Activated naive CD4-positive, alpha-beta T cell treated with anti-CD3 and anti-CD28 coated beads, Interleukin-2, amount 10 ng/mL, durations not matched to agents 7 days and 5 days (primary cell): ENCODE measurements around the gene SALL1.

ENCODE experiments used
- CTCF ChIA-PET: fragments of 350-600 bp; sonication (Branson Sonifier 250); formaldehyde crosslinking; loops from one replicate; lab custom pipeline; 2021; ENCODE audit warnings: antibody characterized with exemption; lab: Charles Lee
- DNase-seq: peaks from one replicate; pipeline ENCODE4 v3.0.0-alpha.2; 2020
- H3K27ac Mint-ChIP-seq: one replicate; pipeline ENCODE4 v1.8.0; 2021; ENCODE audit warnings: mild to moderate bottlenecking, moderate library complexity, mixed read lengths
- H3K27me3 Mint-ChIP-seq: one replicate; pipeline ENCODE4 v1.8.0; 2021; ENCODE audit warnings: mild to moderate bottlenecking, mixed read lengths
- H3K36me3 Mint-ChIP-seq: one replicate; pipeline ENCODE4 v1.8.0; 2021; ENCODE audit warnings: mixed read lengths
- H3K4me1 Mint-ChIP-seq: one replicate; pipeline ENCODE4 v1.8.0; 2021; ENCODE audit warnings: mixed read lengths
- H3K4me3 Mint-ChIP-seq: one replicate; pipeline ENCODE4 v1.8.0; 2021; ENCODE audit warnings: mild to moderate bottlenecking, moderate library complexity, mixed read lengths
- H3K9me3 Mint-ChIP-seq: one replicate; pipeline ENCODE4 v1.8.0; 2021; ENCODE audit warnings: mixed read lengths

The SALL1 gene

GRCh38 chr16:51150888-51151320 is at the start of gene SALL1:
SALL1 (minus strand) TSS chr16:51151270; CDS start chr16:51151241, 29 bp downstream.
- Mint-ChIP-seq H3K27me3 (peaks cover 87% of the 10 kb centered on the region), H3K27ac (no peak within 1 kb of the TSS), H3K4me3 (no peak within 1 kb of the TSS), H3K36me3 (peaks cover 4% of the 10 kb centered on the region), H3K9me3 (peaks cover 3% of the 10 kb centered on the region), H3K4me1 (peaks cover 5% of the 10 kb centered on the region)
- DNase-seq, result no peak
- CTCF ChIA-PET, result no interaction called here

- CTCF ChIA-PET, result no interaction called here
- peaks cover 11% of the 10 kb centered on the region for H3K9me3 Mint-ChIP-seq
- no peaks in the 10 kb centered on the region for H3K4me1 Mint-ChIP-seq
- DNase-seq, result no peak
- H3K4me3 Mint-ChIP-seq, result no peak overlapping the region
- H3K27ac Mint-ChIP-seq, result no peak overlapping the region
- no peaks in the 10 kb centered on the region for H3K27me3 Mint-ChIP-seq
- no peaks in the 10 kb centered on the region for H3K36me3 Mint-ChIP-seq
These were observed 49.7 kb upstream of the SALL1 start for GRCh38 chr16:51200793-51201192.

- no peak overlapping the region for H3K4me3 Mint-ChIP-seq
- H3K27ac Mint-ChIP-seq, result no peak overlapping the region
- no peaks in the 10 kb centered on the region for H3K36me3 Mint-ChIP-seq
- CTCF ChIA-PET, result no interaction called here
- H3K27me3 Mint-ChIP-seq, result no peaks in the 10 kb centered on the region
- H3K4me1 Mint-ChIP-seq, result no peaks in the 10 kb centered on the region
- H3K9me3 Mint-ChIP-seq, result peaks cover 14% of the 10 kb centered on the region
- DNase-seq, result no peak
These were observed 47.1 kb upstream of the SALL1 start for GRCh38 chr16:51197953-51198748.

GRCh38 chr16:51193879-51194278 is 42.8 kb upstream of the SALL1 start:
- H3K4me3 Mint-ChIP-seq, result no peak overlapping the region
- H3K4me1 Mint-ChIP-seq, result no peaks in the 10 kb centered on the region
- no peaks in the 10 kb centered on the region for H3K36me3 Mint-ChIP-seq
- DNase-seq, result no peak
- H3K27me3 Mint-ChIP-seq, result no peaks in the 10 kb centered on the region
- no peak overlapping the region for H3K27ac Mint-ChIP-seq
- CTCF ChIA-PET, result no interaction called here
- peaks cover 2% of the 10 kb centered on the region for H3K9me3 Mint-ChIP-seq

- no peaks in the 10 kb centered on the region for H3K4me1 Mint-ChIP-seq
- no peaks in the 10 kb centered on the region for H3K36me3 Mint-ChIP-seq
- H3K4me3 Mint-ChIP-seq, result no peak overlapping the region
- no peak overlapping the region for H3K27ac Mint-ChIP-seq
- H3K27me3 Mint-ChIP-seq, result no peaks in the 10 kb centered on the region
- no peaks in the 10 kb centered on the region for H3K9me3 Mint-ChIP-seq
- DNase-seq, result no peak
- CTCF ChIA-PET, result no interaction called here
These were observed 33.8 kb upstream of the SALL1 start for GRCh38 chr16:51184702-51185433.

DNA sequence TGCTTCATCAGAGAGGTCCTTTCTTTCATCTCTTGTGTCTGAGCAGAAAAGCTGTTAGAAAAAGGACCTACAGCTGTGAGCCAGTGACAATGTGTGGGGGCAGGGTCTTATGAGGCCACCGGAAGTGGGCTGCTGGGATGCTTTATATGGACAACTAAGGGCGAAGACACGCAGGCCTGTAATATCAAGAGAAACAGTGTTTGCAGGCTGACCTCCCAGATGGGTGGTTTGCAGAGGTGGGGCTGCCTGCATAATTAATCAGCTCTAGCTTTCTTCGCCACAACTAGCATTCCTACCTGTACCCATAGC is 30.4 kb upstream of the SALL1 start:
- Mint-ChIP-seq H3K27ac (no peak overlapping the region), H3K4me1 (no peaks in the 10 kb centered on the region), H3K27me3 (no peaks in the 10 kb centered on the region), H3K4me3 (no peak overlapping the region), H3K9me3 (no peaks in the 10 kb centered on the region), H3K36me3 (no peaks in the 10 kb centered on the region)
- CTCF ChIA-PET, result no interaction called here
- DNase-seq, result no peak

GRCh38 chr16:51180719-51181502 is 29.8 kb upstream of the SALL1 start:
- H3K36me3 Mint-ChIP-seq, result no peaks in the 10 kb centered on the region
- no peaks in the 10 kb centered on the region for H3K4me1 Mint-ChIP-seq
- CTCF ChIA-PET, result no interaction called here
- H3K4me3 Mint-ChIP-seq, result no peak overlapping the region
- H3K9me3 Mint-ChIP-seq, result no peaks in the 10 kb centered on the region
- H3K27me3 Mint-ChIP-seq, result no peaks in the 10 kb centered on the region
- no peak for DNase-seq
- peak overlapping the region; percentile 31 for H3K27ac Mint-ChIP-seq

GRCh38 chr16:51175081-51175480 is 24.0 kb upstream of the SALL1 start:
- no peaks in the 10 kb centered on the region for H3K36me3 Mint-ChIP-seq
- CTCF ChIA-PET, result no interaction called here
- no peak overlapping the region for H3K4me3 Mint-ChIP-seq
- no peaks in the 10 kb centered on the region for H3K27me3 Mint-ChIP-seq
- H3K4me1 Mint-ChIP-seq, result no peaks in the 10 kb centered on the region
- H3K27ac Mint-ChIP-seq, result no peak overlapping the region
- H3K9me3 Mint-ChIP-seq, result no peaks in the 10 kb centered on the region
- DNase-seq, result no peak

DNA sequence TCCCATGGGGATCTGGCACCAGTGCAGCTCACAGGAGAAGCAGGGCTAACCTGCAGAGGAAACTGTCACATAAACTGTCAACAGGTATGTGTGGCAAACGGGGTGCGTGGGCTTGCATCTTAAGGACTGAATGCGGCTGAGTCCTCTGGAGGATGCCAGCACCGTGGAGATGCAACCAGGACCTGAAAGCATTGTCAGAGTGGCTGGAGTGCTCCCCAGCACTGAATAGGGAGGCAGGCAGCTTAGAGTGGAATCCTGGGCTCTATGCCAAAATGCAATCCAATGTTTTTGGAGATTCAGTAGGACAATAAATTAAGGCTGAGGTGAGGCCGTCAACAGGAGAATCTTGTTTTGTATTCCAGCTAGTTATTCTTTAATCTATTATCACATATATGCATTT is 21.3 kb upstream of the SALL1 start:
- CTCF ChIA-PET, result no interaction called here
- no peaks in the 10 kb centered on the region for H3K9me3 Mint-ChIP-seq
- no peak for DNase-seq
- no peak overlapping the region for H3K4me3 Mint-ChIP-seq
- H3K27ac Mint-ChIP-seq, result no peak overlapping the region
- no peaks in the 10 kb centered on the region for H3K4me1 Mint-ChIP-seq
- no peaks in the 10 kb centered on the region for H3K27me3 Mint-ChIP-seq
- H3K36me3 Mint-ChIP-seq, result no peaks in the 10 kb centered on the region

GRCh38 chr16:51168755-51169154 is 17.7 kb upstream of the SALL1 start:
- DNase-seq, result no peak
- no peak overlapping the region for H3K27ac Mint-ChIP-seq
- H3K9me3 Mint-ChIP-seq, result no peaks in the 10 kb centered on the region
- no peaks in the 10 kb centered on the region for H3K36me3 Mint-ChIP-seq
- no peaks in the 10 kb centered on the region for H3K27me3 Mint-ChIP-seq
- H3K4me1 Mint-ChIP-seq, result no peaks in the 10 kb centered on the region
- no peak overlapping the region for H3K4me3 Mint-ChIP-seq
- CTCF ChIA-PET, result no interaction called here

DNA sequence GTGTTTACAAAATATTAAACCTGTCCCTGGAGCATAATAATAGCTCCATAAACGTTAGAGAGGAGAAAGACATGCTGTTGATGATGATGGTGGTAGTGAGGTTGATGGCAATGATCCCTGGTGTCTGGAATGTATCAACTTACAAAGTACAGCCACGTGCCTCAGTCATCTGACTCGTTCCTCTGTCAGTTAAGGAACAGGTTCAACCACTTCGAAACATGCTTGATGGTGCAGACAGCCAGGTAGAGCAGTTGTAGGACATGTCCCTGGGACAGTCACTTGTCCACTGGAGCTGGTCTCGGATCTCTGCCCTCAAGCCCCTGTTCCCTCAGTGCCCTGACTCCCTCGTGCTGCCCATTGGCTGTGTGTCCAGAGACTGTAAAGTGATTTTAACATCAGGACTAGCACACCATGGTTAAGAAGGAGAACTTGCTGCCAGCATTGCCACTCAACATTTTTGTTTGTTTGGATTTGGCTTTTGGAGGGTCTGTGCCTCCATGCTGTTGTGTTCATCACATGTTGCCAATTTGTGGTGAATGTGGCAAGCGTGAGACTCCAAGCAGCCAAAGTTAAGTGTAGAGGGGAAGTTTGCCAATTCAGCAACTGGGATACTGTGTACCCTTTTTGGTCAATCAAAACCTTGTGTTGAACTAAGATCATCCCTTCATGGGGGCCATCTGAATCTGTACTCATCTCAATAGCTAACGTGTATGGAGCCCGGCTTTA is 16.3 kb upstream of the SALL1 start:
- Mint-ChIP-seq H3K27me3 (peaks cover 4% of the 10 kb centered on the region), H3K27ac (no peak overlapping the region), H3K9me3 (no peaks in the 10 kb centered on the region), H3K4me3 (no peak overlapping the region), H3K36me3 (no peaks in the 10 kb centered on the region), H3K4me1 (no peaks in the 10 kb centered on the region)
- no peak for DNase-seq
- CTCF ChIA-PET, result no interaction called here

DNA sequence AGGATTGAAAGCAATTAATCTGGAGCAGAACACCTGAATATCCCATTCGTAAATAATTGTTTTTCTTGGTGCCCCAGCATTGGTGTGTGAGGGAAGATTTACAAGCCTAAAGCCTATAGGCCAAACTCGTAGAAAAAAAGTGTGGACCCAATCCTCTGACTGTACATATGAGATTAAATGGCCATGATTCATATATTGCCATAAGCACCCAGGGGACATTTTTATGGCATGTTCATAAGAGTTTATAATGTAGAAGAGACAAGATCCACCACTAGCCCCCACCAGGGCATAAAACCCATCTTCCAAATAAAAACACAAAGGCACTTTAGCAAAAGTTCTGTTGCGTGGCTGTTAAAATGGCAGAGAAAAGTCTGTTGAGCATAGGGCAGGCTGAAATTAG is 15.5 kb upstream of the SALL1 start:
- DNase-seq, result no peak
- H3K9me3 Mint-ChIP-seq, result no peaks in the 10 kb centered on the region
- no peak overlapping the region for H3K27ac Mint-ChIP-seq
- no peaks in the 10 kb centered on the region for H3K4me1 Mint-ChIP-seq
- peaks cover 4% of the 10 kb centered on the region for H3K27me3 Mint-ChIP-seq
- no peaks in the 10 kb centered on the region for H3K36me3 Mint-ChIP-seq
- CTCF ChIA-PET, result no interaction called here
- no peak overlapping the region for H3K4me3 Mint-ChIP-seq

- H3K4me3 Mint-ChIP-seq, result no peak overlapping the region
- DNase-seq, result no peak
These were observed 15.0 kb upstream of the SALL1 start for GRCh38 chr16:51166091-51166490.

DNA sequence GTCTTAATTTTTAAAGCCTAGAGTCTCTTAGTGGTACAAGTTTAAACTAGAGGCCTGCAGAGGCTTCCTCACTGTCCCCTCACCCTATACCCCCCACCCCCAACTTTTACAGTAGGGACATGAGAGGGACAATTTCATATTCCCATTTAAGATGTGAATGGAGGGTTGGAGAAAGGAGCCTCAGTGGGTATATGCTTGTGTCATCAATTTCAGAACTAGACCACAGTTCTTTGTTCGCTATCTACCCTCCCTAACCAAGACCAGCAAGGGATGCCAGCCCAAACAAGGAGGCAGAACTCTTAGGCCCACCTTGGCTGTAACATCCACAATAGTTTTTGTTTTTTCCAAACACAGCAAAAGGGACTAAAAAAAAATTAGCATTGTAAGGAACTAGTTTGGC is 14.0 kb upstream of the SALL1 start:
- no peaks in the 10 kb centered on the region for H3K9me3 Mint-ChIP-seq
- H3K4me3 Mint-ChIP-seq, result no peak overlapping the region
- no peaks in the 10 kb centered on the region for H3K36me3 Mint-ChIP-seq
- no peaks in the 10 kb centered on the region for H3K4me1 Mint-ChIP-seq
- peaks cover 4% of the 10 kb centered on the region for H3K27me3 Mint-ChIP-seq
- CTCF ChIA-PET, result no interaction called here
- DNase-seq, result no peak
- no peak overlapping the region for H3K27ac Mint-ChIP-seq

More at GRCh38 chr16:51166091-51166490, 15.0 kb upstream of the SALL1 start:
- H3K9me3 Mint-ChIP-seq, result no peaks in the 10 kb centered on the region
- H3K4me1 Mint-ChIP-seq, result no peaks in the 10 kb centered on the region
- no peak overlapping the region for H3K27ac Mint-ChIP-seq
- peaks cover 4% of the 10 kb centered on the region for H3K27me3 Mint-ChIP-seq
- CTCF ChIA-PET, result no interaction called here
- H3K36me3 Mint-ChIP-seq, result no peaks in the 10 kb centered on the region
